Kidney (tissue), 14 donors: ENCODE results near the gene ZIC5. TPM values are rescaled to one million over a fixed set of nuclear protein-coding genes. Genes with fewer than 3 reads are reported as not detected.

ENCODE experiments used
- DNase-seq, 5 donors: peaks; one replicate each; pipeline ENCODE4 v3.0.0-alpha.2; 2013 to 2020
- FAIRE-seq: peaks from 2 replicates; lab custom pipeline; 2012; peaks lifted over from hg19 to GRCh38; lab: Jason Lieb, UNC
- H3K27ac ChIP-seq, 2 donors: one replicate each; pipeline ENCODE4 v1.7.0; 2013; ENCODE audit warnings: low read depth in 2 of 2, low read length in 2 of 2, inconsistent platforms in 1 of 2
- H3K27me3 ChIP-seq: one replicate; pipeline ENCODE4 v1.7.1; 2013; ENCODE audit warnings: low read length, inconsistent platforms; ENCODE audit not compliant: control insufficient read depth, insufficient read depth
- H3K36me3 ChIP-seq, 3 donors: one replicate each; pipeline versions ENCODE4 v1.7.0 to v1.7.1; 2013; ENCODE audit warnings: low read length in 3 of 3, control low read depth in 1 of 3, inconsistent platforms in 1 of 3; ENCODE audit not compliant: insufficient read depth in 3 of 3, control insufficient read depth in 2 of 3
- H3K4me1 ChIP-seq, 3 donors: one replicate each; pipeline versions ENCODE4 v1.7.0 to v1.7.1; 2013; ENCODE audit warnings: low read length in 3 of 3, inconsistent platforms in 1 of 3, low read depth in 1 of 3; ENCODE audit not compliant: control insufficient read depth in 2 of 3, insufficient read depth in 2 of 3
- H3K4me3 ChIP-seq, 3 donors: one replicate each; pipeline versions ENCODE4 v1.7.0 to v1.8.1; 2013; ENCODE audit warnings: low read length in 3 of 3, control low read depth in 1 of 3, inconsistent platforms in 1 of 3
- H3K9ac ChIP-seq, 3 donors: one replicate each; pipeline versions ENCODE4 v1.7.0 to v1.7.1; 2013; ENCODE audit warnings: low read length in 3 of 3, control low read depth in 1 of 3, inconsistent platforms in 1 of 3
- H3K9me3 ChIP-seq, 3 donors: one replicate each; pipeline versions ENCODE4 v1.7.0 to v1.7.1; 2013; ENCODE audit warnings: low read length in 3 of 3, control low read depth in 1 of 3, inconsistent platforms in 1 of 3; ENCODE audit not compliant: control insufficient read depth in 2 of 3, insufficient read depth in 1 of 3
- intact Hi-C: fragments of 100-400 bp; cut with DNase I; formaldehyde crosslinking; loops from one replicate; pipeline ENCODE4 v1.11.1; 2022
- polyA plus RNA-seq: library from polyadenylated mRNA; stranded (reverse); fragments of 350-450 nt; fragmentation: Illumina TruSeq; extraction: RNeasy Lipid Tissue Mini Kit (QIAGEN cat#74804); gene quantifications from one replicate; pipeline ENCODE4 v1.2.3, GENCODE V29; 2014; ENCODE audit warnings: low read depth, low replicate concordance; ENCODE audit not compliant: insufficient read depth
- total RNA-seq: library from RNA; stranded (reverse); fragmentation: NEBNext Ultra II Directional; extraction: Animal tissue kit (Norgen Biotek cat#: 25700); gene quantifications from one replicate; pipeline ENCODE4 v1.2.1, GENCODE V29; 2021
- TF ChIP-seq, protein P1 (sequence below): IDR thresholded peaks from 3 replicates; pipeline ENCODE4 v1.5.1; 2012; ENCODE audit warnings: mild to moderate bottlenecking, moderate library complexity, borderline replicate concordance; ENCODE audit not compliant: insufficient read depth; ENCODE audit errors: extremely low read depth
- donor health status: control.
- donor health status: control.
- donor health status: control.
- donor health status: control.
- donor health status: control.
- donor health status: DM: yes; HTN: yes; CAD: no.
- donor health status: Normal renal cell carcinoma (clear cell type).

The ZIC5 gene
- total and polyA plus RNA-seq, 2 donors from 2014 or later, result not detected

DNA sequence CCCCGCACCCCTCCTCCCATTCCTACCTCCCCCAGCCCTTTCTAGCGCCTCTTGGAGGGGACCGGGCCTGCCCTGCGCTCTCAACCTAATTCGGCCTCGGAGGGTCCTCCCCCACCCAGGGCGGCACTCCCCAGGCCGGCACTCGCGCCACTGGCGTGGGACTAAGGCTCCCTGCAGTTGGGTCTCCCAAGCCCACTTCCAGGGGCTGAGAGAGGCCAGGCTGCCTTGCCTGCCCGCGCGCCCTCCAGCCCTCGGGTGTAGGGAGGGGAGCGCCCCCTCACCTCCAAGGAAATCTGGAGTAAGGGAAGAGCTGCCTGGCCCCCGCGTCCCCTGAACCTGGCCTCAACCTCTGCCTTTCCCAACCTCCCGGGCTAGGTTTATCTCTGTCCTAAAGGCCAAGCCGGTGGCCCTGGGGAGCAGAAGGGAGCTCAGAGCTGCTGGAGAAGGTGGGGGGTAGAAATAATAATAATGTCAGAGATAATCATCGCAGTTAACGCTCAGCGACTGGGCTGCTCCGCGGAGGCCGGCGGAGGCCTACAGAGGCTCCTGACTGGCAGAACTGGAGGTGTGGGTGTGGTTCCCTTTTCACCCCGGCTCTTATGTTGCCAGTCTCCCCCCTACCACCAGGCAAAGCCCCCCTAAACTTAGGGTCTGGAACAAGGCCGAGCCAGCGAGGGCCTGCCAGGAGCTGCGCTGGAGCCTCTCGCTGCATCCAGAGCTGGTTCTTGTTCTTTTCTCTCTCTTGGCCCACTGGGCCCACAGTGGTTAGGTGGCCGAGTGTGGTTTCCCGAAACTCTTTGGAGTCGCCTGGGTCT lies 19.7 kb upstream of the ZIC5 start:
- peaks cover 0 to 9% (median 4%) of the 10 kb centered on the region in 3 donors for H3K9me3 ChIP-seq
- DNase-seq (peak in 2 of 5 donors; percentile 8 to 15), FAIRE-seq (no peak)
- H3K36me3 ChIP-seq, result no peaks in the 10 kb centered on the region
- H3K4me3 ChIP-seq, result no peak overlapping the region
- H3K4me1 ChIP-seq, result no peaks in the 10 kb centered on the region
- no peak overlapping the region for H3K9ac ChIP-seq
- no peak overlapping the region for H3K27ac ChIP-seq
- TF ChIP-seq, protein P1, sequence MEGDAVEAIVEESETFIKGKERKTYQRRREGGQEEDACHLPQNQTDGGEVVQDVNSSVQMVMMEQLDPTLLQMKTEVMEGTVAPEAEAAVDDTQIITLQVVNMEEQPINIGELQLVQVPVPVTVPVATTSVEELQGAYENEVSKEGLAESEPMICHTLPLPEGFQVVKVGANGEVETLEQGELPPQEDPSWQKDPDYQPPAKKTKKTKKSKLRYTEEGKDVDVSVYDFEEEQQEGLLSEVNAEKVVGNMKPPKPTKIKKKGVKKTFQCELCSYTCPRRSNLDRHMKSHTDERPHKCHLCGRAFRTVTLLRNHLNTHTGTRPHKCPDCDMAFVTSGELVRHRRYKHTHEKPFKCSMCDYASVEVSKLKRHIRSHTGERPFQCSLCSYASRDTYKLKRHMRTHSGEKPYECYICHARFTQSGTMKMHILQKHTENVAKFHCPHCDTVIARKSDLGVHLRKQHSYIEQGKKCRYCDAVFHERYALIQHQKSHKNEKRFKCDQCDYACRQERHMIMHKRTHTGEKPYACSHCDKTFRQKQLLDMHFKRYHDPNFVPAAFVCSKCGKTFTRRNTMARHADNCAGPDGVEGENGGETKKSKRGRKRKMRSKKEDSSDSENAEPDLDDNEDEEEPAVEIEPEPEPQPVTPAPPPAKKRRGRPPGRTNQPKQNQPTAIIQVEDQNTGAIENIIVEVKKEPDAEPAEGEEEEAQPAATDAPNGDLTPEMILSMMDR, result no peak
- H3K27me3 ChIP-seq, result peaks cover 87% of the 10 kb centered on the region
- intact Hi-C loops, result no loop called here

DNA sequence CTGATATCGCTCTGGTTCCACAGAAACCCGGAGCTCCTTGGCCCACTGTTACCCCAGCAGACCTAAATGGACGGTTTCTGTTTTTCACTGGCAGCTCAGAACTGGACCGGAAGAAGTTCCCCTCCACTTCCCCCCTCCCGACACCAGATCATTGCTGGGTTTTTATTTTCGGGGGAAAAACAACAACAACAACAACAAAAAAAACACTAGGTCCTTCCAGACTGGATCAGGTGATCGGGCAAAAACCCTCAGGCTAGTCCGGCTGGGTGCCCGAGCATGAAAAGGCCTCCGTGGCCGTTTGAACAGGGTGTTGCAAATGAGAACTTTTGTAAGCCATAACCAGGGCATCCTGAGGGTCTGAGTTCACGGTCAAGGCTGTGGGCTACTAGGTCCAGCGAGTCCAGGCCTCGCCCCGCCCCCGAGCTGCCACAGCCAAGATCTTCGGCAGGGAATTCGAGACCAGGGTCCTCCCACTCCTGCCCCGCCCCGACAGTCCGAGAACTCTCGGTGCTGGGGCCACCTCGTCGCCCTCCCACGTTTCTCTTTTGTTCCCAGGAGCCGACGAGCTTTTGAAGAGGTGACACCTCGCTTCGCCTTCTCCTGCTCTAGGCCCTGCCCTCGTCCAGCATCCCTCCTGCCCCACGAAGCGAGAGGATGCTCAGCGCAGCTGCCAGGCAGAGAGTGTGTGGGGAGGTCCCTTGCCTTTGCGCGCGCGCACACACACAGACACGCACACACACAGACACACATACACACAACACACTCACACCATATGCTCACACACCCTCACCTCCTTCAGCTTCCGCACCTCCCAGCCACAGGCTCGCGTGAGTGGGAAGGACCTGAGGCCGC lies 18.8 kb upstream of the ZIC5 start:
- Histone ChIP-seq H3K27me3 (peaks cover 84% of the 10 kb centered on the region), H3K4me3 (no peak overlapping the region), H3K36me3 (no peaks in the 10 kb centered on the region), H3K9ac (no peak overlapping the region), H3K9me3 (peaks cover 0 to 4% (median 0%) of the 10 kb centered on the region in 3 donors), H3K4me1 (no peaks in the 10 kb centered on the region), H3K27ac (no peak overlapping the region)
- TF ChIP-seq, protein P1, result no peak
- FAIRE-seq (no peak), DNase-seq (peak in 4 of 5 donors; percentile 16 to 59 (median 20))
- intact Hi-C loops, result no loop called here

DNA sequence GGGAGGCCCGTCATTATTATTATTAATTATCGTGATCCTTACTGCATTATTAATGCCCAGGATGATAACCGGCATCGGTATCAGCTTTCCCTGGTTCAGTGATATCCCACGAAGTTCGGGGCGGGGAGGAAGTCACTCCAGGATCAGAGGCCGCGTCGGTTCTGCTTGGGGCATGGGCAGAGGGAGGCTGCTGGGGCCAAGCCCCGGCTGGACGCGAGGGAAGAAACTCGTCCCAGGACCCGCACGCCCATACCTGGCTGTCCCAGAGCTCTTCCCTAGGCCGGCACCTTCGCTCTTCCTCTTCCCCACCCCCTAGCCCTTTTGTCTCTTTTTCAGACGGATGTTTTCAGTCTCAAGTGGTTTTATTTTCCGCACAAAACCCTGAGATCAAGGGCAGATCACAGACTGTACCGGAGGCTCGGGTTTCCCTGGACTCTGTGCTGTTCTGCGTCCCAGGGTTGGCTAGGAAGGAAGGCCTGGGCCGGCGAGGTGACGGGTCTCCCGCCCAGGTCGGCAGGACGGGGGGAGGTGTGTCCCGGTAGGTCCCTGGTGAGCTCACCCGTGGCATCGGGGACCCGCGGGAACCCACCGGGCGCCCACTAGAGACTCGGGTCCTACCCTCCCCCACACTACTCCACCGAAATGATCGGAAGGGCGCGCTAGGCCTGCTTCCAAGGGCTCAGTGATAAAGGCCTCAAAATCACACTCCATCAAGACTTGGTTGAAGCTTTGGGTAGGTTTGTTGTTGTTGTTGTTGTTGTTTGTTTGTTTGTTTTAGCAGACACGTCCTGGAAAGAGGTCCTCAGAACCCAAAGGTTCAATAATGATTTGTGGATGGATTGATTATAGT lies 17.9 kb upstream of the ZIC5 start:
- Histone ChIP-seq H3K36me3 (no peaks in the 10 kb centered on the region), H3K4me3 (no peak overlapping the region), H3K27ac (no peak overlapping the region), H3K9me3 (no peaks in the 10 kb centered on the region), H3K4me1 (no peaks in the 10 kb centered on the region), H3K9ac (no peak overlapping the region), H3K27me3 (peaks cover 80% of the 10 kb centered on the region)
- DNase-seq (peak in 3 of 5 donors; percentile 20 to 45 (median 29)), FAIRE-seq (no peak)
- TF ChIP-seq, protein P1, result no peak
- intact Hi-C loops, result no loop called here
